ENCODE results near the gene UCK2. TPM values are rescaled to one million over a fixed set of nuclear protein-coding genes. Genes with fewer than 3 reads are reported as not detected.

UCK2 gene
- total and polyA plus RNA-seq, 10 of the 15 experiments (the other 5 are each of a cell fraction or from before 2014, with no cell fraction given) = 55.3 to 106 (median 84.9) TPM

DNA sequence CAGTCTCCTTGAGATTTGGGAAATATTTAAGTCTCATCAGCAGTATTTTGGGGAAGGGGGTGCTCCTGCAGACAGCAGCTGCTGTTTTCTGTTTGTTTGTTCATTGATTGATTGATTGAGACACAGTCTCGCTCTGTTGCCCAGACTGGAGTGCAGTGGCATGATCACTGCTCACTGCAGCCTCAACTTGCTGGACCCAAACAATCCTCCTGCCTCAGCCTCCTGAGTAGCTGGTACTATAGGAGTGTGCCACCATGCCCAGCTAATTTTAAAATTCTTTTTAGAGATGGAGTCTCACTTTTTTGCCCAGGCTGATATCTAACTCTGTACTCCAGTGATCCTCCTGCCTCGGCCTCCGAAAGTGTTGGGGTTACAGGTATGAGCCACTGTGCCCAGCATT is 18.2 kb downstream of the UCK2 start (continued):
- TF ChIP-seq, protein P1, sequence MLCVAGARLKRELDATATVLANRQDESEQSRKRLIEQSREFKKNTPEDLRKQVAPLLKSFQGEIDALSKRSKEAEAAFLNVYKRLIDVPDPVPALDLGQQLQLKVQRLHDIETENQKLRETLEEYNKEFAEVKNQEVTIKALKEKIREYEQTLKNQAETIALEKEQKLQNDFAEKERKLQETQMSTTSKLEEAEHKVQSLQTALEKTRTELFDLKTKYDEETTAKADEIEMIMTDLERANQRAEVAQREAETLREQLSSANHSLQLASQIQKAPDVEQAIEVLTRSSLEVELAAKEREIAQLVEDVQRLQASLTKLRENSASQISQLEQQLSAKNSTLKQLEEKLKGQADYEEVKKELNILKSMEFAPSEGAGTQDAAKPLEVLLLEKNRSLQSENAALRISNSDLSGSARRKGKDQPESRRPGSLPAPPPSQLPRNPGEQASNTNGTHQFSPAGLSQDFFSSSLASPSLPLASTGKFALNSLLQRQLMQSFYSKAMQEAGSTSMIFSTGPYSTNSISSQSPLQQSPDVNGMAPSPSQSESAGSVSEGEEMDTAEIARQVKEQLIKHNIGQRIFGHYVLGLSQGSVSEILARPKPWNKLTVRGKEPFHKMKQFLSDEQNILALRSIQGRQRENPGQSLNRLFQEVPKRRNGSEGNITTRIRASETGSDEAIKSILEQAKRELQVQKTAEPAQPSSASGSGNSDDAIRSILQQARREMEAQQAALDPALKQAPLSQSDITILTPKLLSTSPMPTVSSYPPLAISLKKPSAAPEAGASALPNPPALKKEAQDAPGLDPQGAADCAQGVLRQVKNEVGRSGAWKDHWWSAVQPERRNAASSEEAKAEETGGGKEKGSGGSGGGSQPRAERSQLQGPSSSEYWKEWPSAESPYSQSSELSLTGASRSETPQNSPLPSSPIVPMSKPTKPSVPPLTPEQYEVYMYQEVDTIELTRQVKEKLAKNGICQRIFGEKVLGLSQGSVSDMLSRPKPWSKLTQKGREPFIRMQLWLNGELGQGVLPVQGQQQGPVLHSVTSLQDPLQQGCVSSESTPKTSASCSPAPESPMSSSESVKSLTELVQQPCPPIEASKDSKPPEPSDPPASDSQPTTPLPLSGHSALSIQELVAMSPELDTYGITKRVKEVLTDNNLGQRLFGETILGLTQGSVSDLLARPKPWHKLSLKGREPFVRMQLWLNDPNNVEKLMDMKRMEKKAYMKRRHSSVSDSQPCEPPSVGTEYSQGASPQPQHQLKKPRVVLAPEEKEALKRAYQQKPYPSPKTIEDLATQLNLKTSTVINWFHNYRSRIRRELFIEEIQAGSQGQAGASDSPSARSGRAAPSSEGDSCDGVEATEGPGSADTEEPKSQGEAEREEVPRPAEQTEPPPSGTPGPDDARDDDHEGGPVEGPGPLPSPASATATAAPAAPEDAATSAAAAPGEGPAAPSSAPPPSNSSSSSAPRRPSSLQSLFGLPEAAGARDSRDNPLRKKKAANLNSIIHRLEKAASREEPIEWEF (IDR thresholded peaks at IDR 0.05; ENCODE audit: insufficient replicate concordance, low read depth, low read length) = no peak
- TF ChIP-seq SMAD1 (IDR thresholded peaks at IDR 0.05; ENCODE audit: low read depth, partially characterized antibody) = no peak
- no peak for TF ChIP-seq SMC3 (IDR thresholded peaks at IDR 0.05; ENCODE audit: borderline replicate concordance, low read length)
- TF ChIP-seq, protein P2, sequence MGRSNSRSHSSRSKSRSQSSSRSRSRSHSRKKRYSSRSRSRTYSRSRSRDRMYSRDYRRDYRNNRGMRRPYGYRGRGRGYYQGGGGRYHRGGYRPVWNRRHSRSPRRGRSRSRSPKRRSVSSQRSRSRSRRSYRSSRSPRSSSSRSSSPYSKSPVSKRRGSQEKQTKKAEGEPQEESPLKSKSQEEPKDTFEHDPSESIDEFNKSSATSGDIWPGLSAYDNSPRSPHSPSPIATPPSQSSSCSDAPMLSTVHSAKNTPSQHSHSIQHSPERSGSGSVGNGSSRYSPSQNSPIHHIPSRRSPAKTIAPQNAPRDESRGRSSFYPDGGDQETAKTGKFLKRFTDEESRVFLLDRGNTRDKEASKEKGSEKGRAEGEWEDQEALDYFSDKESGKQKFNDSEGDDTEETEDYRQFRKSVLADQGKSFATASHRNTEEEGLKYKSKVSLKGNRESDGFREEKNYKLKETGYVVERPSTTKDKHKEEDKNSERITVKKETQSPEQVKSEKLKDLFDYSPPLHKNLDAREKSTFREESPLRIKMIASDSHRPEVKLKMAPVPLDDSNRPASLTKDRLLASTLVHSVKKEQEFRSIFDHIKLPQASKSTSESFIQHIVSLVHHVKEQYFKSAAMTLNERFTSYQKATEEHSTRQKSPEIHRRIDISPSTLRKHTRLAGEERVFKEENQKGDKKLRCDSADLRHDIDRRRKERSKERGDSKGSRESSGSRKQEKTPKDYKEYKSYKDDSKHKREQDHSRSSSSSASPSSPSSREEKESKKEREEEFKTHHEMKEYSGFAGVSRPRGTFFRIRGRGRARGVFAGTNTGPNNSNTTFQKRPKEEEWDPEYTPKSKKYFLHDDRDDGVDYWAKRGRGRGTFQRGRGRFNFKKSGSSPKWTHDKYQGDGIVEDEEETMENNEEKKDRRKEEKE (IDR thresholded peaks at IDR 0.05) = no peak
- no peak for TF ChIP-seq IKZF1 (conservative IDR thresholded peaks at IDR 0.05)
- TF ChIP-seq EZH2 (IDR thresholded peaks at IDR 0.05; ENCODE audit: borderline replicate concordance, control insufficient read depth, low read depth, low read length) = no peak
